AG09319 (cell line): Measurements from ENCODE around the gene DEXI.

Source experiments
- DNase-seq: peaks from one replicate; pipeline ENCODE4 v3.0.0-alpha.2; 2010; ENCODE audit warnings: low read depth; ENCODE audit errors: extremely low read depth
- TF ChIP-seq, protein P1 (sequence below): IDR thresholded peaks from 2 replicates; pipeline ENCODE4 v1.5.1; 2011; ENCODE audit warnings: low read depth, mild to moderate bottlenecking, inconsistent platforms, low read length, moderate library complexity

Gene DEXI

DNA sequence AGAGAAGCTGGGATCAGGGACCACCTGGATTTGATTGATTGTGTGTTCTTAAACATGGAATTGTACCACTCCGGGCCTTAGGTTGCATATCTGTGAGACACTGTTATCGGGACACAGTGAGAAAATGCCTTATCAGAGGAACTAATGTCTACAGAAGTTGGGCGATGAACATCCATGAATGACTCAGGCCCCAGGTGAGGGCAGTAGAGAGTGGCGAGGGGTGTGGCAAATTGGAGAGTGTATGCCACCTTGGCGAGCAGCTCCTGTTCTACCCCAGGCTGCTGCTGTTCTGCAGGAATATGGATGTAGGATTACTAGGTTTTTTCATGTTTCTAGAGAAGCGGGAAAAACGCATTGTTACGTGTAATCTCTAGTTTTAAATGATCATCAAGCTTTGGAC is 40.9 kb upstream of the DEXI start:
- DNase-seq = no peak
- TF ChIP-seq, protein P1, sequence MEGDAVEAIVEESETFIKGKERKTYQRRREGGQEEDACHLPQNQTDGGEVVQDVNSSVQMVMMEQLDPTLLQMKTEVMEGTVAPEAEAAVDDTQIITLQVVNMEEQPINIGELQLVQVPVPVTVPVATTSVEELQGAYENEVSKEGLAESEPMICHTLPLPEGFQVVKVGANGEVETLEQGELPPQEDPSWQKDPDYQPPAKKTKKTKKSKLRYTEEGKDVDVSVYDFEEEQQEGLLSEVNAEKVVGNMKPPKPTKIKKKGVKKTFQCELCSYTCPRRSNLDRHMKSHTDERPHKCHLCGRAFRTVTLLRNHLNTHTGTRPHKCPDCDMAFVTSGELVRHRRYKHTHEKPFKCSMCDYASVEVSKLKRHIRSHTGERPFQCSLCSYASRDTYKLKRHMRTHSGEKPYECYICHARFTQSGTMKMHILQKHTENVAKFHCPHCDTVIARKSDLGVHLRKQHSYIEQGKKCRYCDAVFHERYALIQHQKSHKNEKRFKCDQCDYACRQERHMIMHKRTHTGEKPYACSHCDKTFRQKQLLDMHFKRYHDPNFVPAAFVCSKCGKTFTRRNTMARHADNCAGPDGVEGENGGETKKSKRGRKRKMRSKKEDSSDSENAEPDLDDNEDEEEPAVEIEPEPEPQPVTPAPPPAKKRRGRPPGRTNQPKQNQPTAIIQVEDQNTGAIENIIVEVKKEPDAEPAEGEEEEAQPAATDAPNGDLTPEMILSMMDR = peak; percentile 4; the same call in 1 of the 2 replicates

DNA sequence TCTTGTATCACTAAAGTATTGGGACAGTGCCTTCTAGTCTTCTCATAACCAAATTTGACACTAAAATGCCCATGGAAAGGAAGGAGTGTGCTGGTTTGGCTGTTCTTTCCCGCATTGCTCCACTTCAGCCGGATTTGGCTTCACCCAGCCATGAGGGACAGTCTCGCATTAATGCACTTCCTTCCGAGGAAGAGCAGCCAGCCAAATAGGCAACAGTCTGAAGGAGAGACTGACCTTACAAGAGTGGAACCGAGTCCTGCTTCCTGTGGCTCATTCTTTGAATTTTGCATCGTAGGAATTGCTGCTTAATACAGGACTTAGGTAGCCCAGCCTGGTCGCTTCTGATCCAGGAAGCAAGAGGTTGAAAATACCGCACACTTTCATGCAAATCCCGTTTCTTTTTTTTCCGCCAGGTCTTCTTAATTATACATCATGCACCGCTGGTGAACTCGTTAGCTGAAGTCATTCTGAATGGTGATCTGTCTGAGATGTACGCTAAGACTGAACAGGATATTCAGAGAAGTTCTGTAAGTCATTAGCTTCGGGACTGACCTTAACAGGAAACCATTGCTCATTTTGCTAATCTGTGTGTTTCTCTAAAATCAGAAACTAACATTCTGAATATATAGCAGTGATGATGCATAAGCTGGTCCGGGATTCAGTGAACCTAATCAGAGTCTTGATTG is 40.3 kb upstream of the DEXI start:
- peak; percentile 52 for DNase-seq
- TF ChIP-seq, protein P1 = no peak

DNA sequence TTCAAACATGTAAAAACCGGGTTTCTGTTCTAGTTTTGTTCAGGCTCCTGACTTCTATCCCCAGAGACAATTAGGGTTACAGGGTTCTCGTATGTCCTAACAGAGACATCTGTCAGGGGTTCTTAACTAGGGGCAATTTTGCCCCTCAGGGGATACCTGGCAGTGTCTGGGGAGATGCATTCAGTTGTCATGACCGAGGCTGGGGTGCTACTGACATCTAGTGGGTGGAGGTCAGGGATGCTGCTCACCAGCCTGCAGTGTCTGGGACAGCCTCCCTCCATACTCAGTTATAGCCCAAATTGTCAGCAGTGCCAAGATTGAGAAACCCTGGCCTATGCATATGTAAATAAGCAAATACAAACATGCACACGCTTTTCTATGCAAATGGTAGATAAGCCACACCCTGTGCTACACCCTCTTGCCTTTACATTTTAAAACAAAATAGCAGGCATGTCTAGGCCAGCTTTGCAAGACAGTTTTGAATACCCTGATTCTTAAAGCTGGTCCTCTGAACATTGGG is 39.5 kb upstream of the DEXI start:
- TF ChIP-seq, protein P1 = peak; percentile 37
- no peak for DNase-seq

DNA sequence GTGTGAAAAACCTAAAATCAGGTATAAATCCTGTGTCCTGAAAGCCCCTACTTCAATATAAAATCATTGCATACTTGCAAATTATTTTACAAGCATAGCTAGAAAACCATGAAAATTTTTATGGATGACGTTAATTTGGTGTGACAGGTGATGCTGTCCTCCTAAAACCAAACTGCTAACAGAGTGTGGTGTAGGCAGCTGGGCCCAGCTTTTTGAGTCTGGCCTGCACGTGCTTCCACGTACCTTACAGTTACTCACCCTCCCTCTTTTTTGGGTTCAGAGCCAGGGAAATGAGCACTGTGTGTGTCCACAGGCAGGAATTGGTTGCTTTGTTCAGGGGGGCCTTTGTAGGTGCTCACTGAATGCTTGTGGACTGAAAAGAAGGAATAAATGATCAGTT is 38.5 kb upstream of the DEXI start:
- no peak for DNase-seq
- TF ChIP-seq, protein P1 = no peak

DNA sequence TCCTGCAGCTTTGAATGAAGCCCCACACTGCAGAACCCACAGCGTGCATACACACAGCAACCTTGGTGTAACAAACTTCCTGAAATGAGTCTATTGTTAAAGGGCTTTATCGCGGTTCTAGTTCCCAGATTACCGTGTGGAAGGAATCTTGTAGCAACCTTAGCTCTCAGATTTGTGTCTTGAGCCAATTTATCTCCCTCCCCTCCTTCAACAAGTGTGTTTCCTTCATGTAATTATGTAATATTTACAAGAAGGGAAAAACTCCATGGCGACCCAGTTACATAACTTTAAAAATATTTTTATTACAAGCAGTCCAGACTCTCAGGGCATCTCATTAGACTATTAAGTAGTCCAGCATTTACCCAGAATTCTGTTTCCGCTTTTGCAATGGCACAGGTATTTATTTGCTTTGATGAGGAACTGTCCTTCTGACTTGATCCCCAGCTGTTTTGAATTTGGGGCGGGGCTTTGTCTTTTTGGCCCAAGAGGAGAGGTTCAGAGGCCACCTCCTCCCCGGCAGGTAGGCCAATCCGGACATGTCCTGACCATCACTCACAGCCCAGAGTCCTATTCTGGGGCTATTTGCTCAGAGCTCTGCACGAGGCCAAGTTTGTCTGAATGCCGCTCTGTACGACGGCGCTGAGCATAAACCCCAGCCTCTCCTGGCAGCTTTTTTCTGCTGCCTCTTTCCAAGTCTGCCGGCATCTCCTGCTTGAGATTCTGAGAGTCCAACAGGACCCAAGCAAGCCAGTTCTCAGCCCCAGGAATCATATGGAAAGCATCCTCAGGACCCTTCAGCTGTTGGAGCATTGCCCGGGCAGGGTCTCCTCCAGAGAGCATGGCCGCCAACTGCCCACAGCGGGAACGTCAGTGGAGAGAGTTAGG is 37.7 kb upstream of the DEXI start:
- TF ChIP-seq, protein P1 = no peak
- no peak for DNase-seq

DNA sequence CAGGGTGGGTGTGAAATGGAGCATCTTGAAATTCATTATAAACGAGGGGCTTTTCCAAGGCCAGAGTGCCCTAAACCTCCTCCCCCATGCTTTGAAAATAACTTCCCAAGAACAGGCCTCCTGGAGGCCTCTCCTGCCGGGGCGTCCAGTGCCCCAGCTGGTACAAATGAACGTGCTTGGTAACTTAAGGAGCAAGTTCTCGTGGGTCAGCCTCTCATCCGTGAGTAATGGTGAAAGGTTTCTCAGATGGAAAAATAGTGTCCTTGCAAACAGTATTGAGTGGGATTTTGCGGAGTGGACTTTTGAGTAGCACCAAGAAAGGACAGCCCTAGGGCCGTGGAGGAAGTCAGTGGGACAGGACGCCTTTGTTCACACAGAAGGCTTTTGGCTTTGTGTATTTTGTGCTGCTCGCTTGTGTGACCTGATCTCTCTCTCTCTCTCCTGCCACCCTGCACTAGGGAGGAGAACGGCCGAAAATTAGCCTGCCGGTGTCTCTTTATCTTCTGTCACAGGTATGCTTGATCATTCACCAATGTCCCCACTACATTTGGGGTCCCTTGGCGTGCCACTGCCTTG is 36.7 kb upstream of the DEXI start:
- no peak for DNase-seq
- TF ChIP-seq, protein P1 = no peak
